ENCODE measurements around the gene SCEL.

DNA sequence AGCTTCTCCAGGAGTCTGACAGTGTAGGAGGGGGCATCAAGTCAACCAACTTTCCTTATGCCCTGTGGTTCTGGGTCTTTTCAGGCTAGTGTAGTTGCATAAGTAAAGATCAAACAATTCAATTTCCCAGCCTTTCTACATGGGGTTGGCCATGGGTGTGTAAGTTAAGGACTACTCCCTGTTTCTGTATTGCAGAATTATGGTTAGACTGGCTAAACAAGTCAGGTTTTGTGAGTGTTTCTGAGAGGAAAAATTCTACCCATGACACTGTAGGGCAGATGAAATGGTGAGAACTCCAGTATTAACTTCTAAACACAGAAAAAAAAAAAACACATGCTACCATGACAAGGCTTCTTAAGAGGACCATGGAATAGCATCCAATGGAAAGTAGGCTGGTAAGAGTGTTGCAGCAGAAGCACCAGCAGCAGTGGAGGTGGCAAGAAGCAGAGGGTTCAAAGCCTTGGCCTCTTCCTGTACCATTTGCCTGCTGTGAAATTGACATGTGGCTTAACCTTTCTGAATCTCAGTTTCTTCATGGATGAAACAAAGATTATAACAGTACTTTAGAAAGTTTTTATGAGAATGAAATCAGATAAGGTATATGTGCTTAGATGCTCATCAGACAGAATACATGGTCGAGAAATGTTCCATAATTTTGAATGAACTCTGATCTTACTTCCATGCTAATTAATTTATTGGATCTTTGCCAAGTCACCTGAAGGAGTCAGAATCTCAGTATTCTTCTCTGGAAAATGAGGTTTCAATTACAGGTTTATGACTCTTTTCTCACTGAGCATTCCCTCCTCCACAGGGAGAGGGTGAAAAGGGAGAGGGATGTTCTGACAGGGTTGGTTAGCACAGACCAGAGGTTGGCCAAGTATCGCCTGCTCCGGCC lies 11.4 kb upstream of the SCEL start:
- TF ChIP-seq CTCF (conservative IDR thresholded peaks at IDR 0.05; ENCODE audit: low read length): no peak
- TF ChIP-seq EZH2phosphoT487 (IDR thresholded peaks at IDR 0.05; ENCODE audit: borderline replicate concordance, low read depth, low read length): no peak
